OCI-LY1 (cell line): ENCODE data around the gene FAM120C.

Experiments used
- H2AFZ ChIP-seq: fragments of 200-600 bp; sonication (generic), shearing (Covaris generic); 2 replicates; pipeline ENCODE4 v1.6.0; 2014; ENCODE audit warnings: antibody characterized with exemption, mild to moderate bottlenecking, low read length
- H3F3A ChIP-seq: fragments of 200-600 bp; sonication (generic), shearing (Covaris generic); 2 replicates; pipeline ENCODE4 v1.6.0; 2014; ENCODE audit warnings: mild to moderate bottlenecking, antibody characterized with exemption, low read length, moderate library complexity; ENCODE audit not compliant: insufficient read depth
- H3K27ac ChIP-seq: fragments of 200-600 bp; sonication (generic); 2 replicates; pipeline ENCODE4 v1.5.1; 2014; ENCODE audit warnings: low read length, mixed run types, mild to moderate bottlenecking, low read depth; ENCODE audit not compliant: poor library complexity, severe bottlenecking
- H3K27me3 ChIP-seq: fragments of 200-600 bp; sonication (generic); 2 replicates; pipeline ENCODE4 v1.6.0; 2014; ENCODE audit warnings: antibody characterized with exemption, mild to moderate bottlenecking, low read length, moderate library complexity; ENCODE audit not compliant: insufficient read depth
- H3K36me3 ChIP-seq: fragments of 200-600 bp; sonication (generic); 2 replicates; pipeline ENCODE4 v1.6.1; 2014; ENCODE audit warnings: mild to moderate bottlenecking, antibody characterized with exemption, low read length, moderate library complexity, mixed read lengths; ENCODE audit not compliant: insufficient read depth
- H3K4me1 ChIP-seq: fragments of 200-600 bp; sonication (generic); 2 replicates; pipeline ENCODE4 v1.5.1; 2014; ENCODE audit warnings: mild to moderate bottlenecking, low read length, moderate library complexity; ENCODE audit not compliant: insufficient read depth, severe bottlenecking
- H3K4me2 ChIP-seq: fragments of 200-600 bp; sonication (generic), shearing (Covaris generic); 2 replicates; pipeline ENCODE4 v1.6.1; 2014; ENCODE audit warnings: low read length
- H3K4me3 ChIP-seq: fragments of 200-600 bp; sonication (generic); 2 replicates; pipeline ENCODE4 v1.5.1; 2014; ENCODE audit warnings: low read length, low read depth, mild to moderate bottlenecking, mixed read lengths; ENCODE audit not compliant: poor library complexity, severe bottlenecking
- H3K79me2 ChIP-seq: fragments of 200-600 bp; shearing (Covaris generic); 2 replicates; pipeline ENCODE4 v1.6.1; 2016; ENCODE audit warnings: mixed run types, low read length, mixed read lengths; ENCODE audit not compliant: insufficient read depth
- H3K9ac ChIP-seq: fragments of 200-600 bp; sonication (generic), shearing (Covaris generic); 2 replicates; pipeline ENCODE4 v1.6.1; 2014; ENCODE audit warnings: mild to moderate bottlenecking, low read length, mixed read lengths
- H3K9me2 ChIP-seq: fragments of 200-600 bp; sonication (generic), shearing (Covaris generic); 2 replicates; pipeline ENCODE4 v1.6.1; 2014; ENCODE audit warnings: low read depth, mild to moderate bottlenecking, low read length, mixed read lengths
- H3K9me3 ChIP-seq: fragments of 200-600 bp; shearing (Covaris generic); 2 replicates; pipeline ENCODE4 v1.6.1; 2014; ENCODE audit warnings: low read length, mixed read lengths
- H4K20me1 ChIP-seq: fragments of 200-600 bp; sonication (generic), shearing (Covaris generic); 2 replicates; pipeline ENCODE4 v1.6.0; 2016; ENCODE audit warnings: mild to moderate bottlenecking, low read length; ENCODE audit not compliant: insufficient read depth
- EZH2 ChIP-seq: fragments of 200-600 bp; sonication (generic), shearing (Covaris generic); IDR thresholded peaks from 2 replicates; pipeline ENCODE4 v1.8.0; 2017; ENCODE audit warnings: borderline replicate concordance, mixed run types, mild to moderate bottlenecking, antibody characterized with exemption, low read length, moderate library complexity, mixed read lengths
- TF ChIP-seq, protein P1 (sequence below): fragments of 200-600 bp; sonication (generic), shearing (Covaris generic); IDR thresholded peaks from 2 replicates; pipeline ENCODE4 v1.5.1; 2017; ENCODE audit warnings: mild to moderate bottlenecking, antibody characterized with exemption, low read length, moderate library complexity, mixed read lengths

Gene FAM120C

DNA sequence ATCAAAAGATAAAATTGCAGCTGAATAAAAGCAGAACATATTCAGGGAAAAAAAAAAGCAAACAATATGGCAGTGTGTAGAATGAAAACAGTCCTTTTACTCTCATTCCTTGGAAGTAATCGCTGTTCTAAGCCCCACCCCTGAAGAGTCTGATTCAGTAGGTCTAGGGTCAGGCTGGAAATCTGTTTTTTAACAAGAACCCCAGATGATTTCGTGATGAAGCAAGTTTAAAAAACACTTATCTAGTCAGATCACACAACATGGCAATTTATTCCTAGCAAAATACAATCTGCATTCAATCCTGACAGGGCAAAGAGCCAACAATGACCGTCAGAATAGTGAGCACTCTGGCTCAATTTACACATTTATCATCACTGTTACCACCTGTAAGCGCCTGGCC, 16.1 kb downstream of the FAM120C start:
- H3K79me2 ChIP-seq, result no peaks in the 10 kb centered on the region
- no peaks in the 10 kb centered on the region for H3F3A ChIP-seq
- H3K9me2 ChIP-seq, result no peaks in the 10 kb centered on the region
- H3K9me3 ChIP-seq, result no peaks in the 10 kb centered on the region
- no peak overlapping the region for H3K4me3 ChIP-seq
- no peaks in the 10 kb centered on the region for H4K20me1 ChIP-seq
- H3K27me3 ChIP-seq, result no peaks in the 10 kb centered on the region
- H3K4me2 ChIP-seq, result no peak overlapping the region
- H3K4me1 ChIP-seq, result no peaks in the 10 kb centered on the region
- 0 out of 2 replicates have a peak, but pooled peaks cover 3% of the 10 kb centered on the region for H3K36me3 ChIP-seq
- H3K27ac ChIP-seq, result no peak overlapping the region
- no peak for TF ChIP-seq EZH2
- TF ChIP-seq, protein P1, sequence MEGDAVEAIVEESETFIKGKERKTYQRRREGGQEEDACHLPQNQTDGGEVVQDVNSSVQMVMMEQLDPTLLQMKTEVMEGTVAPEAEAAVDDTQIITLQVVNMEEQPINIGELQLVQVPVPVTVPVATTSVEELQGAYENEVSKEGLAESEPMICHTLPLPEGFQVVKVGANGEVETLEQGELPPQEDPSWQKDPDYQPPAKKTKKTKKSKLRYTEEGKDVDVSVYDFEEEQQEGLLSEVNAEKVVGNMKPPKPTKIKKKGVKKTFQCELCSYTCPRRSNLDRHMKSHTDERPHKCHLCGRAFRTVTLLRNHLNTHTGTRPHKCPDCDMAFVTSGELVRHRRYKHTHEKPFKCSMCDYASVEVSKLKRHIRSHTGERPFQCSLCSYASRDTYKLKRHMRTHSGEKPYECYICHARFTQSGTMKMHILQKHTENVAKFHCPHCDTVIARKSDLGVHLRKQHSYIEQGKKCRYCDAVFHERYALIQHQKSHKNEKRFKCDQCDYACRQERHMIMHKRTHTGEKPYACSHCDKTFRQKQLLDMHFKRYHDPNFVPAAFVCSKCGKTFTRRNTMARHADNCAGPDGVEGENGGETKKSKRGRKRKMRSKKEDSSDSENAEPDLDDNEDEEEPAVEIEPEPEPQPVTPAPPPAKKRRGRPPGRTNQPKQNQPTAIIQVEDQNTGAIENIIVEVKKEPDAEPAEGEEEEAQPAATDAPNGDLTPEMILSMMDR, result no peak
- no peak overlapping the region for H3K9ac ChIP-seq
- H2AFZ ChIP-seq, result no peak overlapping the region

DNA sequence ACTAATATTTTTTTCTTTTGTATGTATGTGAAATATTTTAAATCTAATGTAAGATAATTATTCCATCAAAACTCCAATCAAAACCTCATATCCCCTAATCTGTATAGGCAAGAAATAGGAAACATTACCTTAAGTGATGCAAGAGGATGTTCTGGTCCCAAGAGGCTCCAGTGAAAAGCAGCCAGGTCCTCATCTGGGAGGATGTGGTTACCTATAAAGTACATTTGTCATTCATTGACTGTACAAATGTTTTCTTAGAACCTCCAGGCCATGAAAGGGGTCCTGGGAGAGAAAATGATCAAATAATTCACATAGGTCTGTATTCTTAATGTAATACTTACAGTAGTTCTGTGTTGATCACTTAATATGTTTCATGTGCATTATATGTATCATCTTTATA, 25.5 kb downstream of the FAM120C start:
- no peaks in the 10 kb centered on the region for H3K79me2 ChIP-seq
- H3F3A ChIP-seq, result no peaks in the 10 kb centered on the region
- H3K4me1 ChIP-seq, result no peaks in the 10 kb centered on the region
- no peak overlapping the region for H3K4me3 ChIP-seq
- H2AFZ ChIP-seq, result no peak overlapping the region
- H3K27me3 ChIP-seq, result no peaks in the 10 kb centered on the region
- H3K4me2 ChIP-seq, result no peak overlapping the region
- H3K36me3 ChIP-seq, result no peaks in the 10 kb centered on the region
- H3K9ac ChIP-seq, result no peak overlapping the region
- H3K9me2 ChIP-seq, result no peaks in the 10 kb centered on the region
- H4K20me1 ChIP-seq, result no peaks in the 10 kb centered on the region
- TF ChIP-seq, protein P1, result no peak
- no peak for TF ChIP-seq EZH2
- H3K27ac ChIP-seq, result no peak overlapping the region
- no peaks in the 10 kb centered on the region for H3K9me3 ChIP-seq

DNA sequence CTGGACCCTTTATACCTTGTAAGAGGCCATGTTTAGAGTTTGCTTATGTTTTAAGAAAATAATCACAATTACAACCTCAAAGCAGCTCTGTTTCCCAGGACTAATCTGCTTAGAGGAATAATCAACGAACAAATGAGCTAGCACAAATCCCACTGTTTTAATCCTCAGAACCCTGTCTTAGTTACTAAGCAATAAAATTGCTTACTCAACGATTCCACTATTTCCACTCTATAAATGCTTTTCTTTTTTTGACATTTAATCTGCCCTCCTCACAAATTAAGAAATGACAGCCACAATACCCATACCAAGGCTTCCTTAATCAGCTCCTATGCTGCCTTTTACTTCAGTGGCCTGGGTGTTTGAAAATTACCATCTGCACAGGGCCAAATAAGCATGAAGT, 48.8 kb downstream of the FAM120C start:
- Histone ChIP-seq H3K4me2 (no peak overlapping the region), H4K20me1 (no peaks in the 10 kb centered on the region), H3K27me3 (no peaks in the 10 kb centered on the region), H3K9ac (no peak overlapping the region), H3K79me2 (no peaks in the 10 kb centered on the region), H3K4me3 (no peak overlapping the region), H2AFZ (no peak overlapping the region), H3K4me1 (no peaks in the 10 kb centered on the region), H3K9me3 (no peaks in the 10 kb centered on the region), H3K27ac (no peak overlapping the region), H3K36me3 (no peaks in the 10 kb centered on the region), H3F3A (no peaks in the 10 kb centered on the region), H3K9me2 (no peaks in the 10 kb centered on the region)
- TF ChIP-seq EZH2, result no peak
- TF ChIP-seq, protein P1, result no peak
